Measurements from ENCODE around the gene KHDRBS2.

KHDRBS2 gene

GRCh38 chr6:62146954-62147853 is 138.8 kb downstream of the KHDRBS2 start:
- DNase-seq (ENCODE audit: low read depth in 1 of 2, low spot score in 1 of 2): no peak
- H3K27ac ChIP-seq (replicated peaks): no peak overlapping the region
- H3K27me3 ChIP-seq (ENCODE audit: insufficient read depth, poor library complexity, severe bottlenecking): no peaks in the 10 kb centered on the region
- no peak overlapping the region for H3K4me3 ChIP-seq (replicated peaks; ENCODE audit: insufficient read depth, low read length)
- TF ChIP-seq POLR2AphosphoS5 (IDR thresholded peaks at IDR 0.05; ENCODE audit: low read depth) (no peak), CTCF (IDR thresholded peaks at IDR 0.05; ENCODE audit: insufficient read depth, low read length) (no peak), REST (IDR thresholded peaks at IDR 0.05; ENCODE audit: insufficient replicate concordance, low read depth) (no peak), SPI1 (IDR thresholded peaks at IDR 0.05; ENCODE audit: borderline replicate concordance, low read depth) (no peak), GABPA (IDR thresholded peaks at IDR 0.05; ENCODE audit: low read depth) (no peak)

GRCh38 chr6:62129127-62129526 is 156.9 kb downstream of the KHDRBS2 start:
- no peaks in the 10 kb centered on the region for H3K27me3 ChIP-seq (ENCODE audit: insufficient read depth, poor library complexity, severe bottlenecking)
- H3K4me3 ChIP-seq (replicated peaks; ENCODE audit: insufficient read depth, low read length): no peak overlapping the region
- DNase-seq (ENCODE audit: low read depth in 1 of 2, low spot score in 1 of 2): no peak
- H3K27ac ChIP-seq (replicated peaks): no peak overlapping the region
- no peak for TF ChIP-seq SPI1 (IDR thresholded peaks at IDR 0.05; ENCODE audit: borderline replicate concordance, low read depth)
- no peak for TF ChIP-seq POLR2AphosphoS5 (IDR thresholded peaks at IDR 0.05; ENCODE audit: low read depth)
- TF ChIP-seq REST (IDR thresholded peaks at IDR 0.05; ENCODE audit: insufficient replicate concordance, low read depth): no peak
- TF ChIP-seq GABPA (IDR thresholded peaks at IDR 0.05; ENCODE audit: low read depth): no peak
- no peak for TF ChIP-seq CTCF (IDR thresholded peaks at IDR 0.05; ENCODE audit: insufficient read depth, low read length)

- no peak for DNase-seq (ENCODE audit: low read depth in 1 of 2, low spot score in 1 of 2)
- no peaks in the 10 kb centered on the region for H3K27me3 ChIP-seq (ENCODE audit: insufficient read depth, poor library complexity, severe bottlenecking)
- H3K27ac ChIP-seq (replicated peaks): no peak overlapping the region
- TF ChIP-seq SPI1 (IDR thresholded peaks at IDR 0.05; ENCODE audit: borderline replicate concordance, low read depth) (no peak), POLR2AphosphoS5 (IDR thresholded peaks at IDR 0.05; ENCODE audit: low read depth) (no peak), REST (IDR thresholded peaks at IDR 0.05; ENCODE audit: insufficient replicate concordance, low read depth) (no peak), GABPA (IDR thresholded peaks at IDR 0.05; ENCODE audit: low read depth) (no peak), CTCF (IDR thresholded peaks at IDR 0.05; ENCODE audit: insufficient read depth, low read length) (no peak)
- H3K4me3 ChIP-seq (replicated peaks; ENCODE audit: insufficient read depth, low read length): no peak overlapping the region
These were observed 166.6 kb downstream of the KHDRBS2 start for GRCh38 chr6:62119401-62119800.
